HCT116 (cell line): ENCODE results near the gene ANO4. TPM values are rescaled to one million over a fixed set of nuclear protein-coding genes. Genes with fewer than 3 reads are reported as not detected.

Experiments
- ATAC-seq: fragments of 200-7000 bp; cut with Tn5 transposase; 2 replicates; pipeline ENCODE4 v1.9.1; 2020; ENCODE audit warnings: mild to moderate bottlenecking, moderate library complexity
- BruUV-seq: library from RNA; stranded (reverse); fragments of 400-500 nt; replicated peaks from 2 replicates; lab custom pipeline; 2021; lab: Mats Ljungman, UMichigan
- CTCF ChIA-PET: fragments of 300-600 bp; sonication (Branson Sonifier 250); formaldehyde crosslinking; loops from one replicate; lab custom pipeline; 2021; ENCODE audit warnings: antibody characterized with exemption; lab: Charles Lee
- POLR2A ChIA-PET: fragments of 300-600, 350-600 bp; sonication (Branson Sonifier 250); formaldehyde crosslinking; loops from one replicate; lab custom pipeline; 2021; ENCODE audit warnings: antibody characterized with exemption; lab: Charles Lee
- RAD21 ChIA-PET, 2 experiments: fragments of 300-600 bp; sonication (Branson Sonifier 250); formaldehyde crosslinking; loops; one replicate each; lab custom pipeline; 2023; ENCODE audit warnings: low total read pairs in 2 of 2; ENCODE audit not compliant: uncharacterized antibody in 2 of 2, unreplicated experiment in 2 of 2, low non-redundant PET in 1 of 2; lab: Charles Lee
- DNase-seq: peaks from one replicate; pipeline ENCODE4 v3.0.0-alpha.2; 2010; ENCODE audit warnings: low read depth, low spot score
- H2AFZ ChIP-seq: fragments of 200-600 bp; shearing (Covaris generic), sonication (generic); 2 replicates; pipeline ENCODE4 v1.6.1; 2017; ENCODE audit warnings: low read depth, mixed run types, mixed read lengths, antibody characterized with exemption, low read length; ENCODE audit not compliant: poor library complexity, severe bottlenecking
- H3K27ac ChIP-seq: 2 replicates; pipeline ENCODE4 v1.5.1; 2012; ENCODE audit warnings: low read depth, low read length
- H3K27me3 ChIP-seq: fragments of 200-600 bp; sonication (generic); 2 replicates; pipeline ENCODE4 v1.6.1; 2016; ENCODE audit warnings: mixed run types, low read length, mixed read lengths; ENCODE audit not compliant: insufficient read depth
- H3K36me3 ChIP-seq, 2 experiments: fragments of 200-500 bp in 1 of 2; fragments of 200-600 bp in 1 of 2; sonication (Bioruptor generic) in 1 of 2; sonication (generic) in 1 of 2; 2 replicates each; pipeline versions ENCODE4 v1.5.1 to v1.6.1; 2014 to 2016; ENCODE audit warnings: low read length in 2 of 2, inconsistent platforms in 1 of 2, mixed read lengths in 1 of 2, mixed run types in 1 of 2; ENCODE audit not compliant: insufficient read depth in 2 of 2, control insufficient read depth in 1 of 2
- H3K4me1 ChIP-seq, 2 experiments: fragments of 200-600 bp in 1 of 2; sonication (generic) in 1 of 2; 2 replicates each; pipeline versions ENCODE4 v1.5.1 to v1.6.1; 2012 to 2017; ENCODE audit warnings: low read length in 2 of 2, inconsistent platforms in 1 of 2, mild to moderate bottlenecking in 1 of 2, mixed read lengths in 1 of 2, mixed run types in 1 of 2, moderate library complexity in 1 of 2; ENCODE audit not compliant: insufficient read depth in 2 of 2, control insufficient read depth in 1 of 2
- H3K4me2 ChIP-seq: fragments of 200-600 bp; sonication (generic); 2 replicates; pipeline ENCODE4 v1.6.1; 2017; ENCODE audit warnings: mixed run types, low read length, mixed read lengths
- H3K4me3 ChIP-seq, 2 experiments: fragments of 200-600 bp in 1 of 2; sonication (generic) in 1 of 2; replicated peaks in 1 of 2; 2 replicates each; pipeline ENCODE4 v1.5.1; 2011 to 2016; ENCODE audit warnings: low read length in 2 of 2, control low read depth in 1 of 2, low read depth in 1 of 2, mild to moderate bottlenecking in 1 of 2, mixed read lengths in 1 of 2, mixed run types in 1 of 2
- H3K79me2 ChIP-seq: fragments of 200-600 bp; sonication (generic); 2 replicates; pipeline ENCODE4 v1.6.1; 2017; ENCODE audit warnings: mild to moderate bottlenecking, mixed run types, low read length, moderate library complexity, mixed read lengths; ENCODE audit not compliant: insufficient read depth
- H3K9ac ChIP-seq: fragments of 200-600 bp; sonication (generic); 2 replicates; pipeline ENCODE4 v1.6.1; 2016; ENCODE audit warnings: low read length, mixed read lengths
- H3K9me2 ChIP-seq: fragments of 200-600 bp; sonication (generic), shearing (Covaris generic); 2 replicates; pipeline ENCODE4 v1.6.1; 2017; ENCODE audit warnings: mixed run types, mild to moderate bottlenecking, moderate library complexity; ENCODE audit not compliant: insufficient read depth
- H3K9me3 ChIP-seq, 2 experiments: fragments of 200-500 bp in 1 of 2; fragments of 200-600 bp in 1 of 2; sonication (Bioruptor generic) in 1 of 2; sonication (generic) in 1 of 2; 2 replicates each; pipeline ENCODE4 v1.6.1; 2014 to 2017; ENCODE audit warnings: low read length in 2 of 2, mixed read lengths in 2 of 2, inconsistent platforms in 1 of 2, low read depth in 1 of 2, mild to moderate bottlenecking in 1 of 2, mixed run types in 1 of 2, moderate library complexity in 1 of 2; ENCODE audit not compliant: control insufficient read depth in 1 of 2, insufficient read depth in 1 of 2
- H4K20me1 ChIP-seq: fragments of 200-600 bp; sonication (generic), shearing (Covaris generic); 2 replicates; pipeline ENCODE4 v1.6.1; 2017; ENCODE audit warnings: mixed run types, mild to moderate bottlenecking, moderate library complexity; ENCODE audit not compliant: insufficient read depth
- ATF3 ChIP-seq: IDR thresholded peaks from 2 replicates; pipeline ENCODE4 v1.6.1; 2012
- CBX3 ChIP-seq: IDR thresholded peaks from 2 replicates; pipeline ENCODE4 v1.6.1; 2012; ENCODE audit warnings: low read depth
- EGR1 ChIP-seq: IDR thresholded peaks from 2 replicates; pipeline ENCODE4 v1.6.1; 2012; ENCODE audit warnings: low read depth
- FOSL1 ChIP-seq: IDR thresholded peaks from 2 replicates; pipeline ENCODE4 v1.6.1; 2012; ENCODE audit warnings: low read depth
- JUND ChIP-seq: IDR thresholded peaks from 2 replicates; pipeline ENCODE4 v1.6.1; 2012
- MAX ChIP-seq: IDR thresholded peaks from 2 replicates; pipeline ENCODE4 v1.6.1; 2012
- POLR2A ChIP-seq: IDR thresholded peaks from 2 replicates; pipeline ENCODE4 v1.7.0; 2011; ENCODE audit warnings: borderline replicate concordance; ENCODE audit not compliant: insufficient read depth, insufficient read length; ENCODE audit errors: extremely low read depth
- RAD21 ChIP-seq: IDR thresholded peaks from 2 replicates; pipeline ENCODE4 v1.6.1; 2012; ENCODE audit warnings: low read depth, mild to moderate bottlenecking
- REST ChIP-seq: IDR thresholded peaks from 2 replicates; pipeline ENCODE4 v1.6.1; 2012; ENCODE audit warnings: low read depth
- SRF ChIP-seq: IDR thresholded peaks from 2 replicates; pipeline ENCODE4 v1.6.1; 2012; ENCODE audit warnings: low read depth
- YY1 ChIP-seq: IDR thresholded peaks from 2 replicates; pipeline ENCODE4 v1.6.1; 2011; ENCODE audit warnings: low read length, low read depth, moderate library complexity, mild to moderate bottlenecking; ENCODE audit not compliant: insufficient replicate concordance; ENCODE audit errors: extremely low read depth
- ZFX ChIP-seq: fragments of 450-650 bp; IDR thresholded peaks from 2 replicates; pipeline ENCODE4 v1.6.1; 2017
- intact Hi-C: fragments of 100-400 bp; cut with micrococcal nuclease; formaldehyde crosslinking; loops from 2 replicates; pipeline ENCODE4 v1.10.0; 2022
- total RNA-seq: library from RNA; stranded (reverse); gene quantifications from one replicate; pipeline ENCODE4 v1.2.1, GENCODE V29; 2021; ENCODE audit not compliant: unreplicated experiment
- TF ChIP-seq, protein P1 (sequence below), 3 experiments: fragments of 200-600 bp in 1 of 3; sonication (generic) in 1 of 3; IDR thresholded peaks in 2 of 3; conservative IDR thresholded peaks in 1 of 3; 2 replicates each; pipeline ENCODE4 v1.5.1; 2012 to 2017; ENCODE audit warnings: low read depth in 2 of 3, low read length in 2 of 3, antibody characterized with exemption in 1 of 3, borderline replicate concordance in 1 of 3, control low read depth in 1 of 3, mild to moderate bottlenecking in 1 of 3, mixed read lengths in 1 of 3, mixed run types in 1 of 3, moderate library complexity in 1 of 3; ENCODE audit not compliant: insufficient read depth in 1 of 3
- TF ChIP-seq, protein P2 (sequence below): IDR thresholded peaks from 2 replicates; pipeline ENCODE4 v1.6.1; 2011; ENCODE audit warnings: mild to moderate bottlenecking, low read length, moderate library complexity; ENCODE audit not compliant: insufficient replicate concordance; ENCODE audit errors: extremely low read depth

Gene ANO4
- total RNA-seq, 1 experiment from 2014 or later, result 1.7 TPM

- TF ChIP-seq REST (no peak), ZFX (no peak), EGR1 (no peak), FOSL1 (no peak), ATF3 (no peak), CBX3 (no peak)
These were observed 76.7 kb downstream of the ANO4 start (continued) for GRCh38 chr12:100871195-100871734.

GRCh38 chr12:100875156-100875555 lies 80.6 kb downstream of the ANO4 start:
- H3K4me2 ChIP-seq, result no peak overlapping the region
- H3K36me3 ChIP-seq, result no peaks in the 10 kb centered on the region
- no peaks in the 10 kb centered on the region for H3K9me3 ChIP-seq
- no peak overlapping the region for H2AFZ ChIP-seq
- intact Hi-C loops, result no loop called here
- no peak overlapping the region for H3K27ac ChIP-seq
- no peaks in the 10 kb centered on the region for H3K9me2 ChIP-seq
- H4K20me1 ChIP-seq, result no peaks in the 10 kb centered on the region
- ATAC-seq (no peak), DNase-seq (no peak)
- ChIA-PET RAD21 (no interaction called here), CTCF (no interaction called here), POLR2A (no interaction called here)
- no peak overlapping the region for H3K4me3 ChIP-seq
- H3K27me3 ChIP-seq, result no peaks in the 10 kb centered on the region
- H3K9ac ChIP-seq, result no peak overlapping the region
- no peaks in the 10 kb centered on the region for H3K4me1 ChIP-seq
- H3K79me2 ChIP-seq, result no peaks in the 10 kb centered on the region
- BruUV-seq, result no TSS peak
- TF ChIP-seq EGR1, result no peak
- no peak for TF ChIP-seq POLR2A
- TF ChIP-seq ZFX, result no peak
- TF ChIP-seq YY1, result no peak
- TF ChIP-seq CBX3, result no peak
- no peak for TF ChIP-seq ATF3
- TF ChIP-seq SRF, result no peak
- TF ChIP-seq JUND, result no peak
- no peak for TF ChIP-seq FOSL1
- TF ChIP-seq RAD21, result no peak
- TF ChIP-seq, protein P1, sequence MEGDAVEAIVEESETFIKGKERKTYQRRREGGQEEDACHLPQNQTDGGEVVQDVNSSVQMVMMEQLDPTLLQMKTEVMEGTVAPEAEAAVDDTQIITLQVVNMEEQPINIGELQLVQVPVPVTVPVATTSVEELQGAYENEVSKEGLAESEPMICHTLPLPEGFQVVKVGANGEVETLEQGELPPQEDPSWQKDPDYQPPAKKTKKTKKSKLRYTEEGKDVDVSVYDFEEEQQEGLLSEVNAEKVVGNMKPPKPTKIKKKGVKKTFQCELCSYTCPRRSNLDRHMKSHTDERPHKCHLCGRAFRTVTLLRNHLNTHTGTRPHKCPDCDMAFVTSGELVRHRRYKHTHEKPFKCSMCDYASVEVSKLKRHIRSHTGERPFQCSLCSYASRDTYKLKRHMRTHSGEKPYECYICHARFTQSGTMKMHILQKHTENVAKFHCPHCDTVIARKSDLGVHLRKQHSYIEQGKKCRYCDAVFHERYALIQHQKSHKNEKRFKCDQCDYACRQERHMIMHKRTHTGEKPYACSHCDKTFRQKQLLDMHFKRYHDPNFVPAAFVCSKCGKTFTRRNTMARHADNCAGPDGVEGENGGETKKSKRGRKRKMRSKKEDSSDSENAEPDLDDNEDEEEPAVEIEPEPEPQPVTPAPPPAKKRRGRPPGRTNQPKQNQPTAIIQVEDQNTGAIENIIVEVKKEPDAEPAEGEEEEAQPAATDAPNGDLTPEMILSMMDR (IDR thresholded peaks at IDR 0.05 in 2 of 3, conservative IDR thresholded peaks at IDR 0.05 in 1 of 3; ENCODE audit: borderline replicate concordance in 1 of 3, insufficient read depth in 1 of 3, low read depth in 2 of 3, low read length in 2 of 3), result no peak
- TF ChIP-seq, protein P2, sequence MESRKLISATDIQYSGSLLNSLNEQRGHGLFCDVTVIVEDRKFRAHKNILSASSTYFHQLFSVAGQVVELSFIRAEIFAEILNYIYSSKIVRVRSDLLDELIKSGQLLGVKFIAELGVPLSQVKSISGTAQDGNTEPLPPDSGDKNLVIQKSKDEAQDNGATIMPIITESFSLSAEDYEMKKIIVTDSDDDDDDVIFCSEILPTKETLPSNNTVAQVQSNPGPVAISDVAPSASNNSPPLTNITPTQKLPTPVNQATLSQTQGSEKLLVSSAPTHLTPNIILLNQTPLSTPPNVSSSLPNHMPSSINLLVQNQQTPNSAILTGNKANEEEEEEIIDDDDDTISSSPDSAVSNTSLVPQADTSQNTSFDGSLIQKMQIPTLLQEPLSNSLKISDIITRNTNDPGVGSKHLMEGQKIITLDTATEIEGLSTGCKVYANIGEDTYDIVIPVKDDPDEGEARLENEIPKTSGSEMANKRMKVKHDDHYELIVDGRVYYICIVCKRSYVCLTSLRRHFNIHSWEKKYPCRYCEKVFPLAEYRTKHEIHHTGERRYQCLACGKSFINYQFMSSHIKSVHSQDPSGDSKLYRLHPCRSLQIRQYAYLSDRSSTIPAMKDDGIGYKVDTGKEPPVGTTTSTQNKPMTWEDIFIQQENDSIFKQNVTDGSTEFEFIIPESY, result no peak
- TF ChIP-seq MAX, result no peak
